A673 (cell line): Measurements from ENCODE around the gene CSNK2A1. TPM values are rescaled to one million over a fixed set of nuclear protein-coding genes. Genes with fewer than 3 reads are reported as not detected.

Experiments
- BruUV-seq: library from RNA; stranded (reverse); fragments of 400-500 nt; replicated peaks from 2 replicates; lab custom pipeline; 2021; lab: Mats Ljungman, UMichigan
- CTCF ChIA-PET: fragments of 300-600 bp; sonication (Branson Sonifier 250); formaldehyde crosslinking; loops from one replicate; lab custom pipeline; 2022; ENCODE audit warnings: antibody characterized with exemption; lab: Charles Lee
- POLR2A ChIA-PET: fragments of 300-600 bp; sonication (Branson Sonifier 250); formaldehyde crosslinking; loops from one replicate; lab custom pipeline; 2022; ENCODE audit warnings: antibody characterized with exemption; ENCODE audit not compliant: low non-redundant PET; lab: Charles Lee
- DNase-seq: peaks from one replicate; pipeline ENCODE4 v3.0.0-alpha.2; 2015; ENCODE audit warnings: low spot score
- H3K27ac ChIP-seq: fragments of 200-600 bp; sonication (generic); 2 replicates; pipeline ENCODE4 v1.5.1; 2016; ENCODE audit warnings: mixed run types, low read depth, mild to moderate bottlenecking, mixed read lengths, antibody characterized with exemption, low read length; ENCODE audit not compliant: poor library complexity, severe bottlenecking
- H3K27me3 ChIP-seq: fragments of 200-600 bp; sonication (generic); replicated peaks from 2 replicates; pipeline ENCODE4 v1.6.1; 2017; ENCODE audit warnings: mixed run types, low read depth, mild to moderate bottlenecking, mixed read lengths, antibody characterized with exemption, low read length; ENCODE audit not compliant: insufficient read depth, poor library complexity
- H3K36me3 ChIP-seq: fragments of 200-600 bp; sonication (generic); 2 replicates; pipeline ENCODE4 v1.6.1; 2016; ENCODE audit warnings: mixed run types, mild to moderate bottlenecking, mixed read lengths, antibody characterized with exemption, low read length; ENCODE audit not compliant: insufficient read depth, poor library complexity, severe bottlenecking
- H3K4me1 ChIP-seq: fragments of 200-600 bp; sonication (generic); 2 replicates; pipeline ENCODE4 v1.6.1; 2017; ENCODE audit warnings: mixed run types, mild to moderate bottlenecking, mixed read lengths, antibody characterized with exemption, low read length; ENCODE audit not compliant: insufficient read depth, poor library complexity, severe bottlenecking
- H3K4me3 ChIP-seq: fragments of 200-600 bp; sonication (generic); 2 replicates; pipeline ENCODE4 v1.5.1; 2016; ENCODE audit warnings: low read depth, mixed run types, mild to moderate bottlenecking, mixed read lengths, low read length; ENCODE audit not compliant: poor library complexity, severe bottlenecking
- H3K9me3 ChIP-seq: fragments of 200-600 bp; sonication (generic); 2 replicates; pipeline ENCODE4 v1.6.1; 2016; ENCODE audit warnings: mixed run types, low read depth, mild to moderate bottlenecking, mixed read lengths, antibody characterized with exemption, low read length; ENCODE audit not compliant: poor library complexity, severe bottlenecking
- EZH2 ChIP-seq: fragments of 200-600 bp; sonication (generic); IDR thresholded peaks from 2 replicates; pipeline ENCODE4 v1.6.1; 2017; ENCODE audit warnings: borderline replicate concordance, low read depth, mild to moderate bottlenecking, mixed read lengths, antibody characterized with exemption, low read length; ENCODE audit not compliant: poor library complexity, severe bottlenecking
- intact Hi-C: fragments of 100-400 bp; cut with micrococcal nuclease; formaldehyde crosslinking; loops from one replicate; pipeline ENCODE4 v1.10.0; 2022; ENCODE audit not compliant: unreplicated experiment
- total RNA-seq: library from RNA; stranded (reverse); gene quantifications from 2 replicates; pipeline ENCODE4 v1.2.3, GENCODE V29; 2021
- TF ChIP-seq, protein P1 (sequence below): fragments of 300-800, 200-600 bp; sonication (generic); conservative IDR thresholded peaks from 2 replicates; pipeline ENCODE4 v1.5.1; 2017; ENCODE audit warnings: low read depth, mild to moderate bottlenecking, antibody characterized with exemption, low read length, moderate library complexity, mixed read lengths

Gene CSNK2A1
- total RNA-seq, 1 experiment from 2014 or later: 233 TPM

DNA sequence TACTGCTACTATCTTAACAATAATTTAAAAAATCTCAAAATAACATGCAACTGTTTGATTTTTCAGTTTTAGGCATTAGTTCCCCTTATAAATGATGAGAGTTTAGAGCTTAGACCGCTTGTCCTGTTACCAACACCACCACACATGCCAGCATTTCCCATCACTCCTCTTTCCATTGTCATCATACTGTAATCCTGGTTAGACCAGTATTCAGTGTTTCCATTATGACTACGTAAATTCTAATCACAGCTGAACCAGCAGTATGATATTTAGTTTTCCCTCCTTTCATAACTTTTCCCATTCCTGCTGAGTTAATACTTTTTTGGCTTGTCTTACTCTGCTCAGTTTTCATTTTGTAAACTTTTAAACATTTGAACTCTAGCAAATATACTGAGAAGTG lies 69.0 kb downstream of the CSNK2A1 start:
- Histone ChIP-seq H3K27ac (no peak overlapping the region), H3K4me1 (peaks cover 3% of the 10 kb centered on the region), H3K36me3 (peaks cover 26% of the 10 kb centered on the region), H3K9me3 (peaks cover 7% of the 10 kb centered on the region), H3K4me3 (no peak overlapping the region), H3K27me3 (no peaks in the 10 kb centered on the region)
- no TSS peak for BruUV-seq
- TF ChIP-seq, protein P1, sequence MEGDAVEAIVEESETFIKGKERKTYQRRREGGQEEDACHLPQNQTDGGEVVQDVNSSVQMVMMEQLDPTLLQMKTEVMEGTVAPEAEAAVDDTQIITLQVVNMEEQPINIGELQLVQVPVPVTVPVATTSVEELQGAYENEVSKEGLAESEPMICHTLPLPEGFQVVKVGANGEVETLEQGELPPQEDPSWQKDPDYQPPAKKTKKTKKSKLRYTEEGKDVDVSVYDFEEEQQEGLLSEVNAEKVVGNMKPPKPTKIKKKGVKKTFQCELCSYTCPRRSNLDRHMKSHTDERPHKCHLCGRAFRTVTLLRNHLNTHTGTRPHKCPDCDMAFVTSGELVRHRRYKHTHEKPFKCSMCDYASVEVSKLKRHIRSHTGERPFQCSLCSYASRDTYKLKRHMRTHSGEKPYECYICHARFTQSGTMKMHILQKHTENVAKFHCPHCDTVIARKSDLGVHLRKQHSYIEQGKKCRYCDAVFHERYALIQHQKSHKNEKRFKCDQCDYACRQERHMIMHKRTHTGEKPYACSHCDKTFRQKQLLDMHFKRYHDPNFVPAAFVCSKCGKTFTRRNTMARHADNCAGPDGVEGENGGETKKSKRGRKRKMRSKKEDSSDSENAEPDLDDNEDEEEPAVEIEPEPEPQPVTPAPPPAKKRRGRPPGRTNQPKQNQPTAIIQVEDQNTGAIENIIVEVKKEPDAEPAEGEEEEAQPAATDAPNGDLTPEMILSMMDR: no peak
- TF ChIP-seq EZH2: no peak
- intact Hi-C loops: no loop called here
- DNase-seq: no peak
- POLR2A ChIA-PET: no interaction called here
- CTCF ChIA-PET: no interaction called here

DNA sequence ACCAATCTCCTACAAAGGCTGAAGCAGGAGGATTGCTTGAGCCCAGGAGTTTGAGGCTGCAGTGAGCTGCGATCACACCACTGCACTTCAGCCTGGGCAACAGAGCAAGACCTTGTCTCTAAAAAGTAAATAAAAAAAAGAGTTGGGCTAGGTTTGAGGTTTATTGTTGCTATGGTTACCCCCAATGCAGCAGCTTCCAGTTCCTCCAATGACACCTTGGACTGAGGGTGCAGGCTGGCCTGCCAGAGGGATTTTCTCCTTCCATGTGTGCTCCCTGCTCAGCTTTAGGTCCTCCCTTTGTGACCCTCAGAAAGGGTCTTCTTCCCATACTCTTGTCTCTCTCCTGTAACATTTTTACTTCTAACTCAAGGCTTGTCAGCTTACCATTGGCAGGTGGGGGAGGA lies 70.7 kb downstream of the CSNK2A1 start:
- BruUV-seq: no TSS peak
- DNase-seq: no peak
- intact Hi-C loops: no loop called here
- no peak for TF ChIP-seq EZH2
- TF ChIP-seq, protein P1: no peak
- Histone ChIP-seq H3K4me1 (no peaks in the 10 kb centered on the region), H3K27me3 (no peaks in the 10 kb centered on the region), H3K4me3 (no peak overlapping the region), H3K36me3 (peaks cover 17% of the 10 kb centered on the region), H3K27ac (no peak overlapping the region), H3K9me3 (peaks cover 7% of the 10 kb centered on the region)
- ChIA-PET CTCF (no interaction called here), POLR2A (no interaction called here)

DNA sequence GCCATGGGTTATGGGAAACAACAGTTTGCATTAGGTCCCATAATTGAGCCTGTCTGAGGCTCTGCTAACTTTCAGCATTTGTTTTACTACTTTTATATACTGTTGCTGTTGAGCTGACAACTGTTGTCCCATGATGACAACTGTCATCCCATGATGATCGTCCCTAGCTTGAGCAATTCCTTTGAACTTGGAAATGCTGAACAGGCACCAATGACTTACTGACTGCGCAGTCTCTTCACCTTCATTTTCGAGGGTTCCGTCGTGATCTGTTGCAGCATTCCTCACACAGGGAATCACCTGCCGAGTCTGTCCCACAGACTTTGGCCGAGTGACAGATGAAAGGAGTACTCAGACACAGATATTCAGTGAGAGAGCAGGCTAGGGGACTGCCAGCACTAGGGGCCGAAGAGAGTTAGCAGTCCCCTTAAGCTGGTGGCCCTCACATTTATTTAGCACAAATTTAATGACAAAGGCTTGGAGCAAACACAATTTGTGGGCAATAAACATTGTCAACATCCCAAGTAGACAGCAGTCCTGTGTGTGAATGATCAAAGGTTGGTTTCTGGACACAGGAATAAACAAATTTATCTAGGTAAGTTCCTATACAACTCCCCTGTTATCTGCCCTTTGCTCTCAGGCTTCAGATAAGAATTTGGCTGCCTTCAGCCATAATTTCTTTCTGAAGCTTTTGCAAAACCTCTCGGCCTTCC lies 71.3 kb downstream of the CSNK2A1 start:
- H3K4me1 ChIP-seq: no peaks in the 10 kb centered on the region
- H3K9me3 ChIP-seq: peaks cover 7% of the 10 kb centered on the region
- CTCF ChIA-PET: no interaction called here
- H3K27ac ChIP-seq: no peak overlapping the region
- no peak for TF ChIP-seq EZH2
- TF ChIP-seq, protein P1: no peak
- BruUV-seq: no TSS peak
- no peak for DNase-seq
- intact Hi-C loops: no loop called here
- H3K27me3 ChIP-seq: no peaks in the 10 kb centered on the region
- POLR2A ChIA-PET: no interaction called here
- H3K36me3 ChIP-seq: peaks cover 11% of the 10 kb centered on the region
- H3K4me3 ChIP-seq: no peak overlapping the region
